HFFc6 (cell line): ENCODE data around the gene HNRNPA2B1. TPM values are rescaled to one million over a fixed set of nuclear protein-coding genes. Genes with fewer than 3 reads are reported as not detected.
"Not testable (repeated sequence)": the region's sequence is repeated elsewhere in the genome, so short reads cannot be mapped to it uniquely, and the experiment has no call there.

Experiments used
- DNase-seq: peaks from one replicate; pipeline ENCODE4 v3.0.0-alpha.2; 2018
- H3K27ac Mint-ChIP-seq: 2 replicates; pipeline ENCODE4 v1.8.0; 2020; ENCODE audit warnings: mild to moderate bottlenecking, mixed read lengths
- H3K27me3 Mint-ChIP-seq: 2 replicates; pipeline ENCODE4 v1.8.0; 2021; ENCODE audit warnings: mild to moderate bottlenecking, moderate library complexity, mixed read lengths; ENCODE audit not compliant: insufficient read depth
- H3K36me3 Mint-ChIP-seq: 2 replicates; pipeline ENCODE4 v1.8.0; 2021; ENCODE audit warnings: low read depth, mixed read lengths
- H3K4me1 Mint-ChIP-seq: 2 replicates; pipeline ENCODE4 v1.8.0; 2020; ENCODE audit warnings: low read depth, mixed read lengths
- H3K4me3 Mint-ChIP-seq: 2 replicates; pipeline ENCODE4 v1.8.0; 2020; ENCODE audit warnings: mild to moderate bottlenecking, moderate library complexity, mixed read lengths
- H3K9me3 Mint-ChIP-seq: 2 replicates; pipeline ENCODE4 v1.8.0; 2020; ENCODE audit warnings: mild to moderate bottlenecking, mixed read lengths
- CTCF ChIP-seq: fragments of 200-600 bp; sonication (generic); IDR thresholded peaks from 2 replicates; pipeline ENCODE4 v1.5.0; 2021; ENCODE audit warnings: antibody characterized with exemption, mild to moderate bottlenecking
- total RNA-seq, 6 experiments: library from RNA; stranded (reverse); fragmentation: NEBNext Ultra II Directional; extraction: Animal tissue kit (Norgen Biotek cat#: 25700); gene quantifications; 2 replicates in 1 of 6; 3 replicates in 5 of 6; pipeline ENCODE4 v1.2.3, GENCODE V29; 2021

The HNRNPA2B1 gene
- total RNA-seq, 6 experiments from 2014 or later = 403 to 643 (median 565) TPM

- Mint-ChIP-seq H3K27ac (peak overlapping the region; percentile 76), H3K4me3 (peak overlapping the region; percentile 30; the same call in 1 of the 2 replicates), H3K36me3 (peaks cover 64% of the 10 kb centered on the region), H3K27me3 (peaks cover 7% of the 10 kb centered on the region), H3K9me3 (no peaks in the 10 kb centered on the region), H3K4me1 (peaks cover 68% of the 10 kb centered on the region)
- DNase-seq = no peak
- TF ChIP-seq CTCF = no peak
Observed at GRCh38 chr7:26185131-26185843, 15.3 kb downstream of the HNRNPA2B1 start.

GRCh38 chr7:26184281-26185101 lies 16.1 kb downstream of the HNRNPA2B1 start:
- peaks cover 65% of the 10 kb centered on the region for H3K4me1 Mint-ChIP-seq
- peaks cover 56% of the 10 kb centered on the region for H3K36me3 Mint-ChIP-seq
- H3K27me3 Mint-ChIP-seq, DNase-seq, H3K4me3 Mint-ChIP-seq, H3K9me3 Mint-ChIP-seq: not testable (repeated sequence)
- peak overlapping the region; percentile 76 for H3K27ac Mint-ChIP-seq

GRCh38 chr7:26183545-26184280 lies 16.8 kb downstream of the HNRNPA2B1 start:
- Mint-ChIP-seq H3K36me3 (peaks cover 49% of the 10 kb centered on the region), H3K27ac (peak overlapping the region; percentile 76), H3K4me1 (peaks cover 57% of the 10 kb centered on the region), H3K4me3 (no peak overlapping the region), H3K9me3 (no peaks in the 10 kb centered on the region), H3K27me3 (peaks cover 7% of the 10 kb centered on the region)
- 0 out of 2 replicates have a peak, but pooled peaks have one; percentile 12 for TF ChIP-seq CTCF
- DNase-seq = no peak

- peaks cover 39% of the 10 kb centered on the region for H3K36me3 Mint-ChIP-seq
- no peak for TF ChIP-seq CTCF
- H3K9me3 Mint-ChIP-seq = no peaks in the 10 kb centered on the region
- H3K4me3 Mint-ChIP-seq = no peak overlapping the region
- DNase-seq = no peak
- H3K27ac Mint-ChIP-seq = peak overlapping the region; percentile 32
- H3K27me3 Mint-ChIP-seq = peaks cover 7% of the 10 kb centered on the region
- H3K4me1 Mint-ChIP-seq = peaks cover 48% of the 10 kb centered on the region
Observed at GRCh38 chr7:26182706-26183105, 17.8 kb downstream of the HNRNPA2B1 start.

- peaks cover 45% of the 10 kb centered on the region for H3K4me1 Mint-ChIP-seq
- H3K27me3 Mint-ChIP-seq = peaks cover 7% of the 10 kb centered on the region
- TF ChIP-seq CTCF = no peak
- no peak for DNase-seq
- H3K36me3 Mint-ChIP-seq = peaks cover 35% of the 10 kb centered on the region
- no peak overlapping the region for H3K4me3 Mint-ChIP-seq
- peak overlapping the region; percentile 28 for H3K27ac Mint-ChIP-seq
- H3K9me3 Mint-ChIP-seq = no peaks in the 10 kb centered on the region
Observed at GRCh38 chr7:26182283-26182682, 18.3 kb downstream of the HNRNPA2B1 start.
